VCaP (cell line): ENCODE measurements around the gene FAF1.
"Not testable (repeated sequence)": the region's sequence is repeated elsewhere in the genome, so short reads cannot be mapped to it uniquely, and the experiment has no call there.

ENCODE experiments used
- H3K27ac ChIP-seq: fragments of 450-650 bp; 2 replicates; pipeline ENCODE4 v1.5.1; 2017
- TF ChIP-seq, protein P1 (sequence below): fragments of 450-650 bp; conservative IDR thresholded peaks from 2 replicates; pipeline ENCODE4 v1.5.1; 2017; ENCODE audit warnings: mild to moderate bottlenecking, moderate library complexity

Gene FAF1

DNA sequence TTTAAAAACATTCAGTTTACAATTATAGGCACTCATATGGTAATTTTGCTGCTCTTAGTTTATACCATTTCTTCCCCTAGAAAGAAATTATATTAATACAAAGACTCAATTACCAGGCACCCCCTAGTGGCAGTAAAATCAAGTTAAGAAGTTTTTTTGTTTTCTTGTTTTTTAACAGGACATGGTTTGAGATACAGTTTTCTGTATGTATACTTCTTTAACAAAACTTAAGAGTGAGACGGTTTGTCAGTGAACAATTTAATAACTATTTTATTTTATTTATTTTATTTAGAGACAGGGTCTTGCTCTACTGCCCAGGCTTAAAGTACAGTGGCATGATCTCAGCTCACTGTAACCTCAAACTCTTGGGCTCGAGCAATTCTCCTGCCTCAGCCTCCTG is 224.6 kb downstream of the FAF1 start:
- H3K27ac ChIP-seq: no peak overlapping the region
- TF ChIP-seq, protein P1, sequence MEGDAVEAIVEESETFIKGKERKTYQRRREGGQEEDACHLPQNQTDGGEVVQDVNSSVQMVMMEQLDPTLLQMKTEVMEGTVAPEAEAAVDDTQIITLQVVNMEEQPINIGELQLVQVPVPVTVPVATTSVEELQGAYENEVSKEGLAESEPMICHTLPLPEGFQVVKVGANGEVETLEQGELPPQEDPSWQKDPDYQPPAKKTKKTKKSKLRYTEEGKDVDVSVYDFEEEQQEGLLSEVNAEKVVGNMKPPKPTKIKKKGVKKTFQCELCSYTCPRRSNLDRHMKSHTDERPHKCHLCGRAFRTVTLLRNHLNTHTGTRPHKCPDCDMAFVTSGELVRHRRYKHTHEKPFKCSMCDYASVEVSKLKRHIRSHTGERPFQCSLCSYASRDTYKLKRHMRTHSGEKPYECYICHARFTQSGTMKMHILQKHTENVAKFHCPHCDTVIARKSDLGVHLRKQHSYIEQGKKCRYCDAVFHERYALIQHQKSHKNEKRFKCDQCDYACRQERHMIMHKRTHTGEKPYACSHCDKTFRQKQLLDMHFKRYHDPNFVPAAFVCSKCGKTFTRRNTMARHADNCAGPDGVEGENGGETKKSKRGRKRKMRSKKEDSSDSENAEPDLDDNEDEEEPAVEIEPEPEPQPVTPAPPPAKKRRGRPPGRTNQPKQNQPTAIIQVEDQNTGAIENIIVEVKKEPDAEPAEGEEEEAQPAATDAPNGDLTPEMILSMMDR: peak; percentile 75

DNA sequence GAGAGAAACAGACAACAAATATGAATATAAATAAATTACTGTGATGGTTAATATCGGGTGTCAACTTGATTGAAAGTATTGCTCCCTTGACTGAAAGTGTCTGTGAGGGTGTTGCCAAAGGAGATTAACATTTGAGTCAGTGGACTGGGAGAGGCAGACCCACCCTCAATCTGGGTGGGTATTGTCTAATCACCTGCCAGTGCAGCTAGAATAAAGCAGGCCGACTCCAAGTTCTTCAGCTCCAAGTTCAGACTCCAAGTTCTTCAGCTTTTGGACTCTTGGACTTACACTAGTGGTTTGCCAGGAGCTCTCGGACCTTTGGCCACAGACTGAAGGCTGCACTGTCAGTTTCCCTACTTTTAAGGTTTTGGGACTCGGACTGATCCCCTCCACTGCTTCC is 232.5 kb downstream of the FAF1 start:
- not testable (repeated sequence) for H3K27ac ChIP-seq

DNA sequence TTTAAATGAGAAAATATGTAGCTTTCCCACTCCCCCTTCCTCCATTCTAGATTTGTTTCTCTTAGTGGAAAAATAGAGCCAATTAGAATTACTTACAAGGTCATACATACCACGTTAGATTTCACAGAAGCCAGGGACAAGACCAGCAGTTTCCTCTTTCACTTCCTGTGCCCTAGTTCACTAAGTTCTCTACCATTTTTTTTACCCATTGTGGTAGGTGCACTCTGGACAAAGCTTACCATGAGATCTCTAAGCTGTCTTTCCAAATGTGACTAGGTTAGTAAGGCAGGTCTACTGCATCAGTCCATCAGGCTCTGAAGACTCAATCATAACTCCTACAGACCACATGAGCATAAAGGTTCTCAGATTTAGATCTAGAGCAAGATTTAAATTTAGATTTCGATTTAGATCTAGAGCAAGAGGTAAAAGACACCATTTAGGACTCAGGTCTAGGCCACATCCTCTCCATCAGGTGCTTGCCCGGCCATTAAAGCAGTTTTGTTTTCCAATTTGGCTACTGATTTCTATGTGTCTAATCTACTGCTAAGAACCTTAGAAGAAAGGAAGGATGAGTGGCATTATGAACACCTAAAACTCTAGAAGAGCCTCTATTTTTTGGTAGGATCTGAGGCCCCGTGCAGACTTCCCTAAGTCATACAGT is 235.3 kb downstream of the FAF1 start:
- no peak overlapping the region for H3K27ac ChIP-seq
- TF ChIP-seq, protein P1: no peak

DNA sequence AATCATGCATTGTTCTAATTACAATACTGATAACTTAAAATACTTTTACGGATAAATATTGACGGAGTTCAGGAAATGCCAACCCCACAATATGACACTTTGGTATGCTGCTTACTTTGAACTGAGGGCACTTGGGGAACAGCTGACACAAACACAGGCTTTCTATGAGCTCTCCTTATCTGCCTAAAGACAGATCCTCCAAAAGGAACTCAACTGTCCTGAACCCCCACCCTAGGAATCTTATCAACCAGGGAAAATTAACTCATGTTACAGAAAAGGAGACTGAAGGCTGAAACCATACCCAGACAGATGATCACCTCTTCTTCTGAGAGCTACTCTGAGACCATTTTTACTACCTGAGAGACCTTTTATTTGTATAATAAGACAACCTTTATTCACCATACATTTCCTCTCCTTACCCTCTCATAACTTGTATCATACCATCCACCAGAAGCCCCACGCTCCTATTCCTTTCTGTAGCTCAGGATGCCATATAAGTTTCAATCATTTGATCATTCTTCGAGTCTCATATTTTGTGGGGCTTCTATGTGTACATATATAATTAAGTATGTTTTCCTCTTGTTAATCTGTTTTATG is 239.5 kb downstream of the FAF1 start:
- TF ChIP-seq, protein P1: no peak

DNA sequence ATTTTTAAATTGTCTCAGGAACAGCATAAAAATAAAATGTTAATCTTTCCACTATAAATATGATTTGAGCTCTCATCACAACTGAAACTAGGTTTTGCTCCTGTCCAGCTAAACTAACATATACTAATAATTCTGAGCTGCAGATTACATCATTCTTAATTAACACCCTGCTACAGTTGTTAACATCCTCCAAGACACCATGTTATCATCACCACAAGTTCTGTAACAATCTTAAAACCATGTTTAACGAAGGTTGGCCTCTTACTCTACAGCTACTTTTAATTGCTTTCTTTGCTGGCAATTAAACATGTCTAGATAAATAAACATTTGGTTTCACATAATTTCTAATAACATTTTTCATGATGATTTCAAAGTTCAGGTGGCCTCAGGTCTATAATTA is 240.9 kb downstream of the FAF1 start:
- TF ChIP-seq, protein P1: no peak
- H3K27ac ChIP-seq: no peak overlapping the region

More for the DNA sequence above, 239.5 kb downstream of the FAF1 start:
- no peak overlapping the region for H3K27ac ChIP-seq

DNA sequence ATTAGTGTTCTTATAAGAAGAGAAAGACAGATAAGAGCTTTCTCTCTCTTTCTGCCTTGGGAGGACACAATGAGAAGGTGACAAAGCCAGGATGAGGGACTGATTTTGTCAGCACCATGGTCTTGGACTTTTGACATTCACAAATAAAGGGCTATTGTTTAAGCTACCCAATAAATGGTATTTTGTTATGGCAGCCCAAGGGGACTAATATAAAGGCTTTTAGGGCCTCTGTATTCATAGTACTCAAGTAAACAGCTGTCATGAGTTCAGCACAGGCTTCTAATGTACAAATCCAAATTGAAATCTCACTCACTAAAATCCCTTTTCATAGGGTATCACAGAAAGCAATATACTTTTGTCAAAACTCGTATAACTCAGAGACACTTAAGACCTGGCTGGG is 242.7 kb downstream of the FAF1 start:
- H3K27ac ChIP-seq: no peak overlapping the region
- TF ChIP-seq, protein P1: no peak

DNA sequence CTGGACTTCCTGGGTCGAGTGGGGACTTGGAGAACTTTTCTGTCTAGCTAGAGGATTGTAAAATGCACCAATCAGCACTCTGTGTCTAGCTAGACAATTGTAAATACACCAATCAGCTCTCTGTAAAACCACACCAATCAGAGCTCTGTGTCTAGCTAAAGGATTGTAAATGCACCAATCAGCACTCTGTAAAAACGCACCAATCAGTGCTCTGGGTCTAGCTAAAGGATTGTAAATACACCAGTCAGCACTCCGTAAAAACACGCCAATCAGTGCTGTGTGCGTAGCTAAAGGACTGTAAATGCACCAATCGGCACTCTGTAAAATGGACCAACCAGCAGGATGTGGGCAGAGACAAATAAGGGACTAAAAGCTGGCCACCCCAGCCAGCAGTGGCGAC is 243.6 kb downstream of the FAF1 start:
- not testable (repeated sequence) for H3K27ac ChIP-seq

DNA sequence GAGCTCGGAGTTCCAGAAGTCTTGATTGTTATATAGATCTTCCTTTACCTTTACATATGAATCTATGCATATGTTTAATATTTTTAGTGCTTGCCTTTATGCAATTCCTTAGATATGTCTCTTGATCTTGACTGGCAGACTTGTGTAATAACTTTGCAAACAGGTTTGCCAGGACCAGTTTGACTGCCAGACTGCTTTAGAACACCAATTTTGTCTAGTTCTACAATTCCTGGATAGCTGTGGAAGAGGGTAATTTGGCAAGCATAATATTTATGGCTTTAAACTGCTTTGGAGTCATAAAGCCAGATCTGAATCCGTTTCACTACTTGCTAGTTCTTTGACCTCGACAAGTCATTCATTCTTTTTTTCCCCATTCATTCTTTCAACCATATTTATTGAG is 250.0 kb downstream of the FAF1 start:
- TF ChIP-seq, protein P1: no peak

More for the DNA sequence above, 250.0 kb downstream of the FAF1 start:
- no peak overlapping the region for H3K27ac ChIP-seq
